GM20431 (cell line): ENCODE measurements around the gene RHO.
"Not testable (repeated sequence)": the region's sequence is repeated elsewhere in the genome, so short reads cannot be mapped to it uniquely, and the experiment has no call there.

Experiments
- in situ Hi-C: fragments of 300-500 bp; cut with MseI, MboI; formaldehyde crosslinking; loops from one replicate; pipeline ENCODE4 v1.15.0; 2020; ENCODE audit warnings: low sequenced_read_pairs; ENCODE audit not compliant: unreplicated experiment

The RHO gene

GRCh38 chr3:129536804-129537203 lies 8.4 kb downstream of the RHO start:
- in situ Hi-C loops: no loop called here

GRCh38 chr3:129539206-129539605 lies 10.8 kb downstream of the RHO start:
- in situ Hi-C loops: no loop called here

GRCh38 chr3:129540776-129541516 lies 12.5 kb downstream of the RHO start:
- in situ Hi-C loops: no loop called here

- in situ Hi-C loops: no loop called here
Observed at GRCh38 chr3:129542747-129543146, 14.3 kb downstream of the RHO start.

GRCh38 chr3:129543156-129543790 lies 14.8 kb downstream of the RHO start, which contains the start of gene H1-8:
Gene H1-8 (plus strand): TSS chr3:129543175. CDS start chr3:129543219, 44 bp downstream.
- in situ Hi-C loops: no loop called here

GRCh38 chr3:129543999-129544398 lies 15.6 kb downstream of the RHO start:
- in situ Hi-C loops: no loop called here

GRCh38 chr3:129545951-129546350 lies 17.5 kb downstream of the RHO start:
- in situ Hi-C loops: not testable (repeated sequence)

- in situ Hi-C loops: no loop called here
Observed at GRCh38 chr3:129547241-129547640, 18.8 kb downstream of the RHO start.

GRCh38 chr3:129548104-129548965 lies 19.9 kb downstream of the RHO start:
- in situ Hi-C loops: no loop called here

- in situ Hi-C loops: no loop called here
Observed at GRCh38 chr3:129549006-129549800, 20.8 kb downstream of the RHO start.

- in situ Hi-C loops: no loop called here
Observed at GRCh38 chr3:129549805-129550204, 21.4 kb downstream of the RHO start.

GRCh38 chr3:129552287-129553050 lies 24.0 kb downstream of the RHO start:
- in situ Hi-C loops: no loop called here

GRCh38 chr3:129553171-129553570 lies 24.7 kb downstream of the RHO start:
- in situ Hi-C loops: no loop called here

- in situ Hi-C loops: no loop called here
Observed at GRCh38 chr3:129553719-129554118, 25.3 kb downstream of the RHO start.

GRCh38 chr3:129554356-129555152 lies 26.1 kb downstream of the RHO start:
- in situ Hi-C loops: no loop called here

GRCh38 chr3:129555153-129555550 lies 26.7 kb downstream of the RHO start:
- in situ Hi-C loops: no loop called here

GRCh38 chr3:129555616-129556357 lies 27.3 kb downstream of the RHO start:
- in situ Hi-C loops: no loop called here

GRCh38 chr3:129556358-129556695 lies 27.9 kb downstream of the RHO start:
- in situ Hi-C loops: no loop called here
